H1 (cell line): ENCODE measurements around the gene IGFBP4. TPM values are rescaled to one million over a fixed set of nuclear protein-coding genes. Genes with fewer than 3 reads are reported as not detected.

Source experiments
- polyA plus RNA-seq, 7 experiments: library from polyadenylated mRNA; depleted of rRNA in 3 of 7; stranded (reverse) in 5 of 7; unstranded in 2 of 7; fragments of >200 nt in 5 of 7; fragments of 200-250 nt in 2 of 7; gene quantifications; 1 replicate in 5 of 7; 2 replicates in 1 of 7; 4 replicates in 1 of 7; pipeline versions ENCODE4 v1.2.1 to v1.2.3, GENCODE V29; 2011 to 2013; ENCODE audit warnings: missing spikeins in 2 of 7, mixed read lengths in 2 of 7
- total RNA-seq: library from RNA; stranded (reverse); fragmentation: NEBNext Ultra II Directional; extraction: Animal tissue kit (Norgen Biotek cat#: 25700); gene quantifications from 2 replicates; pipeline ENCODE4 v1.2.1, GENCODE V29; 2021

The IGFBP4 gene
- total and polyA plus RNA-seq, 2 of the 8 experiments (the other 6 are each of a cell fraction or from before 2014, with no cell fraction given): 85.5 to 105 TPM

Other genes with a start within 250 kb of the IGFBP4 start
- gene WIPF2, start 224.1 kb upstream of the IGFBP4 start, total RNA-seq: 21.1 and 25.3 TPM in 2 replicates
- 6.9 and 9.2 TPM in 2 replicates for gene WIPF2, start 224.1 kb upstream of the IGFBP4 start, polyA plus RNA-seq (2011; rRNA removed)
- 139 and 140 TPM in 2 replicates for gene CDC6, start 155.6 kb upstream of the IGFBP4 start, total RNA-seq
- gene CDC6, start 155.6 kb upstream of the IGFBP4 start, polyA plus RNA-seq (2011; rRNA removed): 38.0 and 50.5 TPM in 2 replicates
- gene RARA, start 134.3 kb upstream of the IGFBP4 start, total RNA-seq: 13.4 and 16.5 TPM in 2 replicates
- 4.4 and 7.8 TPM in 2 replicates for gene RARA, start 134.3 kb upstream of the IGFBP4 start, polyA plus RNA-seq (2011; rRNA removed)
- 1.4 and 1.9 TPM in 2 replicates for gene GJD3, start 78.7 kb upstream of the IGFBP4 start, total RNA-seq
- 0.53 and 0.58 TPM in 2 replicates for gene GJD3, start 78.7 kb upstream of the IGFBP4 start, polyA plus RNA-seq (2011; rRNA removed)
- gene TOP2A, start 25.6 kb upstream of the IGFBP4 start, total RNA-seq: 276 and 291 TPM in 2 replicates
- gene TOP2A, start 25.6 kb upstream of the IGFBP4 start, polyA plus RNA-seq (2011; rRNA removed): 40.6 and 83.1 TPM in 2 replicates
- 0.20 and 0.80 TPM in 2 replicates for gene TNS4, start 58.2 kb downstream of the IGFBP4 start, total RNA-seq
- gene TNS4, start 58.2 kb downstream of the IGFBP4 start, polyA plus RNA-seq (2011; rRNA removed): 0.21 and 0.39 TPM in 2 replicates
- 0.17 TPM in 1 of 2 replicates, not detected in the other for gene CCR7, start 122.0 kb downstream of the IGFBP4 start, total RNA-seq
- 0.12 and 0.28 TPM in 2 replicates for gene CCR7, start 122.0 kb downstream of the IGFBP4 start, polyA plus RNA-seq (2011; rRNA removed)
- 131 and 142 TPM in 2 replicates for gene SMARCE1, start 204.4 kb downstream of the IGFBP4 start, total RNA-seq
- gene SMARCE1, start 204.4 kb downstream of the IGFBP4 start, polyA plus RNA-seq (2011; rRNA removed): 20.2 and 30.7 TPM in 2 replicates
- 0.61 and 0.75 TPM in 2 replicates for gene KRT222, start 221.7 kb downstream of the IGFBP4 start, total RNA-seq
- gene KRT222, start 221.7 kb downstream of the IGFBP4 start, polyA plus RNA-seq (2011; rRNA removed): 0.08 and 0.09 TPM in 2 replicates